ENCODE data around the gene SLC25A48. TPM values are rescaled to one million over a fixed set of nuclear protein-coding genes. Genes with fewer than 3 reads are reported as not detected.
"Not testable (repeated sequence)": the region's sequence is repeated elsewhere in the genome, so short reads cannot be mapped to it uniquely, and the experiment has no call there.

The SLC25A48 gene
- total RNA-seq, 5 donors from 2014 or later (not counting 1 experiment from before 2014, with no cell fraction given) = not detected

- H3K27ac Mint-ChIP-seq = no peak overlapping the region
- DNase-seq (peak in 1 of 35 experiments; percentile 21), ATAC-seq (replicated peaks in 1 of 4) (no peak)
- WGBS (ENCODE audit: insufficient coverage) = 85% methylated on average over 2 of the region's 14 CpGs
- no peak overlapping the region for H3K4me3 Mint-ChIP-seq
- H3K27me3 Mint-ChIP-seq = peaks cover 33 to 62% of the 10 kb centered on the region in 2 donors
- peaks cover 4 to 6% (median 5%) of the 10 kb centered on the region in 3 donors for H3K4me1 Mint-ChIP-seq
- H3K27me3 ChIP-seq (replicated peaks in 1 of 2; ENCODE audit: control insufficient read depth in 2 of 2, extremely low read depth in 1 of 2, insufficient read depth in 2 of 2, low read length in 1 of 2) = peaks cover 4 to 64% of the 10 kb centered on the region in 2 experiments
- H3K4me3 ChIP-seq (ENCODE audit: control insufficient read depth in 1 of 2, extremely low read depth in 1 of 2, low read length in 1 of 2) = no peak overlapping the region
- POLR2A ChIA-PET = no interaction called here
- no peak overlapping the region for H3K27ac ChIP-seq (ENCODE audit: low read length)
- CTCF ChIA-PET = no interaction called here
- no peaks in the 10 kb centered on the region for H3K36me3 ChIP-seq (ENCODE audit: control insufficient read depth in 2 of 2, extremely low read depth in 1 of 2, insufficient read depth in 1 of 2, low read length in 1 of 2)
- no peaks in the 10 kb centered on the region for H3K9me3 ChIP-seq
- peaks cover 0 to 9% of the 10 kb centered on the region in 2 experiments for H3K4me1 ChIP-seq (ENCODE audit: control insufficient read depth in 1 of 2, extremely low read depth in 1 of 2, insufficient read depth in 2 of 2, low read length in 2 of 2)
- H3K36me3 Mint-ChIP-seq = no peaks in the 10 kb centered on the region
- H3K9me3 Mint-ChIP-seq = peaks cover 0 to 6% (median 0%) of the 10 kb centered on the region in 3 donors
Measured at GRCh38 chr5:135832941-135833920, 1.2 kb upstream of the SLC25A48 start.

- peak in 1 of 35 experiments; percentile 5 for DNase-seq
- H3K4me3 ChIP-seq (ENCODE audit: control insufficient read depth in 1 of 2, extremely low read depth in 1 of 2, low read length in 1 of 2) = no peak overlapping the region
- Mint-ChIP-seq H3K27me3 (peaks cover 33 to 62% of the 10 kb centered on the region in 2 donors), H3K4me3 (peak overlapping the region in 1 of 3 donors; percentile 19), H3K36me3 (no peaks in the 10 kb centered on the region), H3K4me1 (peaks cover 4 to 6% (median 5%) of the 10 kb centered on the region in 3 donors), H3K9me3 (peaks cover 0 to 6% (median 0%) of the 10 kb centered on the region in 3 donors), H3K27ac (peak overlapping the region in 1 of 2 donors; percentile 20)
- H3K27ac ChIP-seq (ENCODE audit: low read length) = no peak overlapping the region
- H3K36me3 ChIP-seq (ENCODE audit: control insufficient read depth in 2 of 2, extremely low read depth in 1 of 2, insufficient read depth in 1 of 2, low read length in 1 of 2) = no peaks in the 10 kb centered on the region
- no peak for ATAC-seq (replicated peaks in 1 of 4)
- WGBS (ENCODE audit: insufficient coverage) = 28% methylated on average over 13 of the region's 16 CpGs
- H3K27me3 ChIP-seq (replicated peaks in 1 of 2; ENCODE audit: control insufficient read depth in 2 of 2, extremely low read depth in 1 of 2, insufficient read depth in 2 of 2, low read length in 1 of 2) = peaks cover 4 to 63% of the 10 kb centered on the region in 2 experiments
- POLR2A ChIA-PET = no interaction called here
- H3K4me1 ChIP-seq (ENCODE audit: control insufficient read depth in 1 of 2, extremely low read depth in 1 of 2, insufficient read depth in 2 of 2, low read length in 2 of 2) = peaks cover 0 to 9% of the 10 kb centered on the region in 2 experiments
- CTCF ChIA-PET = no interaction called here
- H3K9me3 ChIP-seq = no peaks in the 10 kb centered on the region
Measured at GRCh38 chr5:135833961-135834638, 363 bp upstream of the SLC25A48 start.

- ChIA-PET POLR2A (no interaction called here), CTCF (no interaction called here)
- WGBS (ENCODE audit: insufficient coverage) = no CpG with 5 or more reads among the region's 7 CpGs
- no peak overlapping the region for H3K27ac Mint-ChIP-seq
- H3K4me3 Mint-ChIP-seq = no peak overlapping the region
- no peaks in the 10 kb centered on the region for H3K36me3 Mint-ChIP-seq
- Histone ChIP-seq H3K9me3 (no peaks in the 10 kb centered on the region), H3K27ac (ENCODE audit: low read length) (no peak overlapping the region), H3K36me3 (ENCODE audit: control insufficient read depth in 2 of 2, extremely low read depth in 1 of 2, insufficient read depth in 1 of 2, low read length in 1 of 2) (no peaks in the 10 kb centered on the region), H3K27me3 (replicated peaks in 1 of 2; ENCODE audit: control insufficient read depth in 2 of 2, extremely low read depth in 1 of 2, insufficient read depth in 2 of 2, low read length in 1 of 2) (peaks cover 4 to 52% of the 10 kb centered on the region in 2 experiments), H3K4me3 (ENCODE audit: control insufficient read depth in 1 of 2, extremely low read depth in 1 of 2, low read length in 1 of 2) (no peak overlapping the region), H3K4me1 (ENCODE audit: control insufficient read depth in 1 of 2, extremely low read depth in 1 of 2, insufficient read depth in 2 of 2, low read length in 2 of 2) (peaks cover 0 to 3% of the 10 kb centered on the region in 2 experiments)
- peaks cover 4 to 6% (median 5%) of the 10 kb centered on the region in 3 donors for H3K4me1 Mint-ChIP-seq
- no peak for ATAC-seq (replicated peaks in 1 of 4)
- H3K9me3 Mint-ChIP-seq = peaks cover 0 to 6% (median 0%) of the 10 kb centered on the region in 3 donors
- peaks cover 27 to 53% of the 10 kb centered on the region in 2 donors for H3K27me3 Mint-ChIP-seq
- no peak for DNase-seq
Measured at GRCh38 chr5:135835766-135836165, 1.3 kb downstream of the SLC25A48 start.

GRCh38 chr5:135838395-135838794, 3.9 kb downstream of the SLC25A48 start:
- POLR2A ChIA-PET; H3K27ac Mint-ChIP-seq; H3K4me3 ChIP-seq (ENCODE audit: control insufficient read depth in 1 of 2, extremely low read depth in 1 of 2, low read length in 1 of 2); ATAC-seq (replicated peaks in 1 of 4); H3K4me1 ChIP-seq (ENCODE audit: control insufficient read depth in 1 of 2, extremely low read depth in 1 of 2, insufficient read depth in 2 of 2, low read length in 2 of 2); H3K9me3 Mint-ChIP-seq; H3K4me1 Mint-ChIP-seq; H3K4me3 Mint-ChIP-seq; H3K36me3 ChIP-seq (ENCODE audit: control insufficient read depth in 2 of 2, extremely low read depth in 1 of 2, insufficient read depth in 1 of 2, low read length in 1 of 2); H3K36me3 Mint-ChIP-seq; H3K9me3 ChIP-seq; DNase-seq; H3K27ac ChIP-seq (ENCODE audit: low read length): not testable (repeated sequence)
- H3K27me3 ChIP-seq (replicated peaks in 1 of 2; ENCODE audit: control insufficient read depth in 2 of 2, extremely low read depth in 1 of 2, insufficient read depth in 2 of 2, low read length in 1 of 2) = peaks cover 4 to 37% of the 10 kb centered on the region in 2 experiments
- CTCF ChIA-PET = interaction anchor here in 1 of 2 donors (1.4 kb wide), 1 partner anchor 7 kb away, joined by 3 read pairs; no protein-coding TSS in a partner anchor
- H3K27me3 Mint-ChIP-seq = peaks cover 13 to 39% of the 10 kb centered on the region in 2 donors

- no peaks in the 10 kb centered on the region for H3K36me3 ChIP-seq (ENCODE audit: control insufficient read depth in 2 of 2, extremely low read depth in 1 of 2, insufficient read depth in 1 of 2, low read length in 1 of 2)
Measured at GRCh38 chr5:135839566-135839965, 5.1 kb downstream of the SLC25A48 start.

GRCh38 chr5:135840959-135841358, 6.5 kb downstream of the SLC25A48 start:
- H3K4me1 ChIP-seq (ENCODE audit: control insufficient read depth in 1 of 2, extremely low read depth in 1 of 2, insufficient read depth in 2 of 2, low read length in 2 of 2) = no peaks in the 10 kb centered on the region
- H3K36me3 ChIP-seq (ENCODE audit: control insufficient read depth in 2 of 2, extremely low read depth in 1 of 2, insufficient read depth in 1 of 2, low read length in 1 of 2) = no peaks in the 10 kb centered on the region
- no peak overlapping the region for H3K4me3 ChIP-seq (ENCODE audit: control insufficient read depth in 1 of 2, extremely low read depth in 1 of 2, low read length in 1 of 2)
- ChIA-PET POLR2A (no interaction called here), CTCF (no interaction called here)
- no peak for ATAC-seq (replicated peaks in 1 of 4)
- peaks cover 0 to 6% (median 0%) of the 10 kb centered on the region in 3 donors for H3K9me3 Mint-ChIP-seq
- no peaks in the 10 kb centered on the region for H3K36me3 Mint-ChIP-seq
- peaks cover 4 to 15% of the 10 kb centered on the region in 2 experiments for H3K27me3 ChIP-seq (replicated peaks in 1 of 2; ENCODE audit: control insufficient read depth in 2 of 2, extremely low read depth in 1 of 2, insufficient read depth in 2 of 2, low read length in 1 of 2)
- no peaks in the 10 kb centered on the region for H3K9me3 ChIP-seq
- no CpG with 5 or more reads among the region's 4 CpGs for whole genome bisulfite sequencing (ENCODE audit: insufficient coverage)
- H3K27me3 Mint-ChIP-seq = peaks cover 4 to 24% of the 10 kb centered on the region in 2 donors
- no peak overlapping the region for H3K4me3 Mint-ChIP-seq
- no peak for DNase-seq
- no peaks in the 10 kb centered on the region for H3K4me1 Mint-ChIP-seq
- no peak overlapping the region for H3K27ac ChIP-seq (ENCODE audit: low read length)
- no peak overlapping the region for H3K27ac Mint-ChIP-seq

More at GRCh38 chr5:135839566-135839965, 5.1 kb downstream of the SLC25A48 start:
- Mint-ChIP-seq H3K27me3 (peaks cover 4 to 30% of the 10 kb centered on the region in 2 donors), H3K4me1 (no peaks in the 10 kb centered on the region), H3K9me3 (peaks cover 0 to 6% (median 0%) of the 10 kb centered on the region in 3 donors), H3K36me3 (no peaks in the 10 kb centered on the region), H3K4me3 (no peak overlapping the region), H3K27ac (no peak overlapping the region)
- peaks cover 4 to 28% of the 10 kb centered on the region in 2 experiments for H3K27me3 ChIP-seq (replicated peaks in 1 of 2; ENCODE audit: control insufficient read depth in 2 of 2, extremely low read depth in 1 of 2, insufficient read depth in 2 of 2, low read length in 1 of 2)
- H3K9me3 ChIP-seq = no peaks in the 10 kb centered on the region
- ChIA-PET CTCF (interaction anchor here in 1 of 2 donors (1.4 kb wide), 1 partner anchor 9 kb away, joined by 3 read pairs; no protein-coding TSS in a partner anchor), POLR2A (no interaction called here)
- ATAC-seq (replicated peaks in 1 of 4) (no peak), DNase-seq (no peak)
- no peak overlapping the region for H3K27ac ChIP-seq (ENCODE audit: low read length)
- H3K4me3 ChIP-seq (ENCODE audit: control insufficient read depth in 1 of 2, extremely low read depth in 1 of 2, low read length in 1 of 2) = no peak overlapping the region
- WGBS (ENCODE audit: insufficient coverage) = 36% methylated on average over 2 of the region's 4 CpGs
- H3K4me1 ChIP-seq (ENCODE audit: control insufficient read depth in 1 of 2, extremely low read depth in 1 of 2, insufficient read depth in 2 of 2, low read length in 2 of 2) = peaks cover 0 to 2% of the 10 kb centered on the region in 2 experiments

All from T-cell (primary cell).